Measurements from ENCODE around the gene TRIM52.

The TRIM52 gene

GRCh38 chr5:181232593-181232992, 28.4 kb downstream of the TRIM52 start:
- no peak overlapping the region for H2AFZ ChIP-seq (ENCODE audit: low read depth, low read length, severe bottlenecking)
- H3K79me2 ChIP-seq (ENCODE audit: insufficient read depth, low read length), result 0 out of 2 replicates have a peak, but pooled peaks cover 6% of the 10 kb centered on the region
- no peak overlapping the region for H3K9ac ChIP-seq (ENCODE audit: low read length)
- no peak for TF ChIP-seq EZH2phosphoT487 (conservative IDR thresholded peaks at IDR 0.05; ENCODE audit: low read length)
- no peak for TF ChIP-seq CTCF (IDR thresholded peaks at IDR 0.05; ENCODE audit: insufficient read depth, low read length, poor library complexity, severe bottlenecking)
- no peak overlapping the region for H3K4me3 ChIP-seq (ENCODE audit: insufficient read depth, low read length, poor library complexity, severe bottlenecking)
- peaks cover 10% of the 10 kb centered on the region for H3K36me3 ChIP-seq (ENCODE audit: low read length)
- peaks cover 47% of the 10 kb centered on the region for H3F3A ChIP-seq (ENCODE audit: insufficient read depth)
- peaks cover under 1% of the 10 kb centered on the region; the same call in 1 of the 2 replicates for H4K20me1 ChIP-seq (ENCODE audit: low read depth, low read length)
- H3K4me2 ChIP-seq (ENCODE audit: low read depth, low read length, poor library complexity, severe bottlenecking), result no peak overlapping the region
- H3K9me3 ChIP-seq (ENCODE audit: insufficient read depth, low read length), result no peaks in the 10 kb centered on the region
- H3K27ac ChIP-seq (ENCODE audit: low read depth, low read length), result no peak overlapping the region
- H3K9me2 ChIP-seq (replicated peaks; ENCODE audit: insufficient read depth, low read length), result no peaks in the 10 kb centered on the region
- H3K27me3 ChIP-seq (ENCODE audit: low read length), result no peaks in the 10 kb centered on the region

- Histone ChIP-seq H3K36me3 (ENCODE audit: low read length) (no peaks in the 10 kb centered on the region; the same call in 1 of the 2 replicates), H3F3A (ENCODE audit: insufficient read depth) (peaks cover 35% of the 10 kb centered on the region), H3K27ac (ENCODE audit: low read depth, low read length) (no peak overlapping the region), H3K9me2 (replicated peaks; ENCODE audit: insufficient read depth, low read length) (no peaks in the 10 kb centered on the region), H4K20me1 (ENCODE audit: low read depth, low read length) (no peaks in the 10 kb centered on the region), H2AFZ (ENCODE audit: low read depth, low read length, severe bottlenecking) (no peak overlapping the region), H3K9ac (ENCODE audit: low read length) (no peak overlapping the region), H3K79me2 (ENCODE audit: insufficient read depth, low read length) (peaks cover 9% of the 10 kb centered on the region), H3K4me2 (ENCODE audit: low read depth, low read length, poor library complexity, severe bottlenecking) (no peak overlapping the region), H3K27me3 (ENCODE audit: low read length) (no peaks in the 10 kb centered on the region), H3K9me3 (ENCODE audit: insufficient read depth, low read length) (no peaks in the 10 kb centered on the region), H3K4me3 (ENCODE audit: insufficient read depth, low read length, poor library complexity, severe bottlenecking) (no peak overlapping the region)
- TF ChIP-seq CTCF (IDR thresholded peaks at IDR 0.05; ENCODE audit: insufficient read depth, low read length, poor library complexity, severe bottlenecking) (no peak), EZH2phosphoT487 (conservative IDR thresholded peaks at IDR 0.05; ENCODE audit: low read length) (no peak)
Measured at GRCh38 chr5:181231432-181231831, 29.5 kb downstream of the TRIM52 start.

GRCh38 chr5:181230551-181230950, 30.4 kb downstream of the TRIM52 start:
- Histone ChIP-seq H3K36me3 (ENCODE audit: low read length) (no peaks in the 10 kb centered on the region), H4K20me1 (ENCODE audit: low read depth, low read length) (no peaks in the 10 kb centered on the region), H3K9me2 (replicated peaks; ENCODE audit: insufficient read depth, low read length) (no peaks in the 10 kb centered on the region), H2AFZ (ENCODE audit: low read depth, low read length, severe bottlenecking) (no peak overlapping the region), H3K9ac (ENCODE audit: low read length) (no peak overlapping the region), H3F3A (ENCODE audit: insufficient read depth) (peaks cover 29% of the 10 kb centered on the region), H3K79me2 (ENCODE audit: insufficient read depth, low read length) (peaks cover 18% of the 10 kb centered on the region), H3K27ac (ENCODE audit: low read depth, low read length) (no peak overlapping the region), H3K27me3 (ENCODE audit: low read length) (no peaks in the 10 kb centered on the region), H3K4me3 (ENCODE audit: insufficient read depth, low read length, poor library complexity, severe bottlenecking) (no peak overlapping the region), H3K9me3 (ENCODE audit: insufficient read depth, low read length) (no peaks in the 10 kb centered on the region), H3K4me2 (ENCODE audit: low read depth, low read length, poor library complexity, severe bottlenecking) (no peak overlapping the region)
- no peak for TF ChIP-seq EZH2phosphoT487 (conservative IDR thresholded peaks at IDR 0.05; ENCODE audit: low read length)
- TF ChIP-seq CTCF (IDR thresholded peaks at IDR 0.05; ENCODE audit: insufficient read depth, low read length, poor library complexity, severe bottlenecking), result no peak
